AG10803 (cell line): ENCODE measurements around the gene COX5B.

Experiments used
- DNase-seq: peaks from one replicate; pipeline ENCODE4 v3.0.0; 2010; ENCODE audit warnings: low read depth
- H3K4me3 ChIP-seq: 2 replicates; pipeline ENCODE4 v1.5.1; 2011; ENCODE audit warnings: mild to moderate bottlenecking, low read length, control low read depth
- CTCF ChIP-seq: conservative IDR thresholded peaks from 2 replicates; pipeline ENCODE4 v1.5.1; 2011; ENCODE audit warnings: mild to moderate bottlenecking, low read length, control low read depth, inconsistent platforms

COX5B gene

GRCh38 chr2:97654791-97655190 is 8.9 kb downstream of the COX5B start:
- DNase-seq = no peak
- no peak overlapping the region for H3K4me3 ChIP-seq
- no peak for TF ChIP-seq CTCF

GRCh38 chr2:97656129-97656755 is 10.4 kb downstream of the COX5B start:
- no peak overlapping the region for H3K4me3 ChIP-seq
- DNase-seq = no peak
- TF ChIP-seq CTCF = no peak

- DNase-seq = no peak
- H3K4me3 ChIP-seq = no peak overlapping the region
- no peak for TF ChIP-seq CTCF
Observed at GRCh38 chr2:97656905-97657587, 11.2 kb downstream of the COX5B start.

- DNase-seq = no peak
- no peak overlapping the region for H3K4me3 ChIP-seq
- no peak for TF ChIP-seq CTCF
Observed at GRCh38 chr2:97657986-97658690, 12.3 kb downstream of the COX5B start.

- no peak for DNase-seq
- no peak for TF ChIP-seq CTCF
- H3K4me3 ChIP-seq = no peak overlapping the region
Observed at GRCh38 chr2:97658691-97659157, 12.9 kb downstream of the COX5B start.

GRCh38 chr2:97659256-97660043 is 13.6 kb downstream of the COX5B start:
- no peak for TF ChIP-seq CTCF
- no peak for DNase-seq
- H3K4me3 ChIP-seq = no peak overlapping the region
